HG03108 (cell line): ENCODE data around the gene KRTAP5-1.

ENCODE experiments used
- ATAC-seq: cut with Tn5 transposase; IDR thresholded peaks from one replicate; pipeline ENCODE4 v1.9.1; 2021; ENCODE audit warnings: moderate library complexity; ENCODE audit not compliant: unreplicated experiment

Gene KRTAP5-1

DNA sequence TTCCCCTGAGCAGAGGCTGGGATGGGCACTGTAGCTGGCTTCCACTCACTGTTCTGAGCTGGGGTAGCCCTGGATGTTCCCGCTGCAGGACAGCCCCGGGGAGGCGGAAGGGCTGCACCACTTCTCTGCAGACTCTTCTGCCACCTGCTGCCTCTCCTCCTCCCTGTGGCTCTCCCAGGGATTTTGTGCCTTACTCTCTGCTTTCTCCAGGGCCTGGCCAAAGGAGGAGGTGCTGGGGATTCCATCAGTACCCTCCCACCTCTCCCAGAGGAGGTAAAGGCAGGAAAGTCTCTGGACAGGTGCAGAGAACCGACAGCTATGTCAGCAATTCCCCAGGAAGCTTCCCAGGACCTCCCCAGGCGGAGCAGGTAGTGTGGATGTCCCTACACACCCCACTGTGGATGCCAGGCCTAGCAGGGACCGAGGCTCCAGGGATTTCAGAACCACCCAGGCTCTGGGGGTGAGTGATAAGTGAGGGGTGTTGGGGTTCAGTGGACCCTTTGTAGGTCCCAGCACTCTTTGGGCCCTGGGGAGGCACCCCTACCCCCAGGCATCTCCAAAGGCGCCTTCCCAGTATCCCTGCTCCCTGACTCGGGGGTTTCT, 24.3 kb downstream of the KRTAP5-1 start:
- no peak for ATAC-seq

DNA sequence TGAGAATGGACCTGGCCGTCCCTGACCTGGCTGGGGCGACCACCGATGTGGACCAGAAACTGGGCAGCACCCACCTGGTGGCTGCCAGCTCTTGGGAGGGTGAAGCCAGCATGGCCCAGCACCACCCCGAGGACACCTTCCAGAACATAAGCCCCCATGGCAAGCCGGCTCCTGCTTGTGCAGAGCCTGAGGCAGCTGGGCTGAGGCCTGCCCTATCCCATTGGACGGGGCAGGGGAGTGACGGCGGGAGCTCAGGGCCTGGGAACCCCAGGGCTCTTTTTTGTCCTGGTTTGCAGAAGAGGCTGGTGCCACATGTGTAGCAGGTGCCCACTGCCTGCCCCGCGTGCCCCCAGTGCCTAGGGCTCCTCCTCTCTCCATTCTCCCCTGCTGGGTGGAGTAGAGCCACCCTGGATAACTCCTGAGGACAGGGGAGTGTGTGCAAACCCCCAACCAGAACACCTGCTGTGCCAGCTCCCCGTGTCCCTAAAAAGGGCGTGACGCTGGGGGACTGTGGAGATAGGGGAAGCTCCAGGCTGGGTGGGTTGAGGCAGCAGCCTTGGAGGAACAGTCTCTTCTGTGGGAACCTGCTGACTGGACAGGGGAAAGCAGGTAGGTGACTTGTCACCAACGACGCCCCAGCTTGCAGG, 25.0 kb downstream of the KRTAP5-1 start:
- no peak for ATAC-seq

- ATAC-seq: no peak
Measured at GRCh38 chr11:1559111-1559951, 25.8 kb downstream of the KRTAP5-1 start.

DNA sequence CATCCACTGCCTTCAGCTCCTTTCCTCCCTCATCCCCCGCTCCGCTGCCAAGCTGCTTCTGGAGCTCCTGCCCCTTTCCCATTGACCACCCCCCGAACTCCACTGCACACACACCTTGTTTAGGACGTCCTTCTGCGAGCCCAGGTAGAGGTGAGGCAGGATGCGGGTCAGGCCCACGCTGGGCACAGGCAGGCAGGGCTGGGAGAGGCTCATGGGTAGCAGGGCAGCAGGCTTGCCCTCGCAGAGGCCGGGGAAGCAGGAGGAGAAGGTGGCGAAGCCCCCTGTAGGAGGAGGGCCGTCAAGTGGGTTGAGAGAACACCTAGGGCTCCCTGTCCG, 26.3 kb downstream of the KRTAP5-1 start:
- ATAC-seq: no peak

- ATAC-seq: no peak
Measured at GRCh38 chr11:1557904-1558774, 26.9 kb downstream of the KRTAP5-1 start.

- ATAC-seq: no peak
Measured at GRCh38 chr11:1557051-1557884, 27.8 kb downstream of the KRTAP5-1 start.

DNA sequence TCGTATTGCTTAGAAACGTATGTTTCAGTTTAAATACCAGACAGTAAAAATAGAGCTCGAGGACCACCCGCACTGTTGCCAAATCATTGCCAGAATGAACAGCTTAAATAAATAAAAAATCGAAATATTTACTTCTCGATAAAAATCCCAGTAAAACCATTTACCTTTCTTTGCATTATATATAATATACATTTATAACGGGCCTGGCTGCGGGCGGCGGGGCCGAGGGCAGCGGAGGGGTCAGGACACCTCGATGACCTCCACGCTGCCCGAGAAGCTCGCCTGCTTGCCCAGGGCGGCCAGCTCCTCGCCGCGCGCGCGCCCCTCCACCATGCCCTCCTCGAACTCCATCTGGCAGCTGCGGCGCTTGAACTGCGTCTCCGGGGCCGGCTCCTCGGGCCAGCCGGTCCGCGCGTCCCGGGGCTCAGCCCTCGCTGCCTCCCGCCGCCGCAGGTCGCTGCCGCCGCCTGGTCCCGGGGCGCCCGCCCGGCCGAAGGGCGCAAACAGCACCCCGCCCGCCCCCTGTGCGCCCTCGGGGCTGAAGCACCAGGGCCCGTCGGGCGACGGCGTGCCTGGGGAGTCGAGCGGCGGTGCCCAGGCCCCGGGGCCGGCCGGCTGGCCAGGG, 28.7 kb downstream of the KRTAP5-1 start:
- ATAC-seq: no peak

DNA sequence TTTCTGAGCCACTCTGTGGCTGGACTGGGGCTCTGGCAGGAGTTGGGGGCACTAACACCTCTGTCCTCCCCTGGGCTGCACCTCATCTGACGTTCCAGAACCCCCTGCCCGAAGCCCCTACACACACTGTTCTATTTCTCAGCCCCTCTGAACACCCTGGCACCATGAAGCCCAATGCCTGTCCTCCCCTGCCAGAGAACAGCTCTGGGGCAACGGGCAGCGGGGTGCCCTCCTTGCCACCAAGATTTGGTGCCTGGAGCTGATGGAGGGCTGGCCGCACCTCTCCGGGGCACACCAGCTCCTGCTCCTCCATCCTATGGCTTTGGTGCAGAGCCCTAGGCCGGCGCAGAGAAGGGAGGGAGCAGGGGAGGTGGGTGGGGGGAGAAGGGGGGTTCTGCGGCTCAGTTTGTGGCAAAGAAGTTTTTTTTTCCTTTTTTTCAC, 29.4 kb downstream of the KRTAP5-1 start:
- no peak for ATAC-seq

DNA sequence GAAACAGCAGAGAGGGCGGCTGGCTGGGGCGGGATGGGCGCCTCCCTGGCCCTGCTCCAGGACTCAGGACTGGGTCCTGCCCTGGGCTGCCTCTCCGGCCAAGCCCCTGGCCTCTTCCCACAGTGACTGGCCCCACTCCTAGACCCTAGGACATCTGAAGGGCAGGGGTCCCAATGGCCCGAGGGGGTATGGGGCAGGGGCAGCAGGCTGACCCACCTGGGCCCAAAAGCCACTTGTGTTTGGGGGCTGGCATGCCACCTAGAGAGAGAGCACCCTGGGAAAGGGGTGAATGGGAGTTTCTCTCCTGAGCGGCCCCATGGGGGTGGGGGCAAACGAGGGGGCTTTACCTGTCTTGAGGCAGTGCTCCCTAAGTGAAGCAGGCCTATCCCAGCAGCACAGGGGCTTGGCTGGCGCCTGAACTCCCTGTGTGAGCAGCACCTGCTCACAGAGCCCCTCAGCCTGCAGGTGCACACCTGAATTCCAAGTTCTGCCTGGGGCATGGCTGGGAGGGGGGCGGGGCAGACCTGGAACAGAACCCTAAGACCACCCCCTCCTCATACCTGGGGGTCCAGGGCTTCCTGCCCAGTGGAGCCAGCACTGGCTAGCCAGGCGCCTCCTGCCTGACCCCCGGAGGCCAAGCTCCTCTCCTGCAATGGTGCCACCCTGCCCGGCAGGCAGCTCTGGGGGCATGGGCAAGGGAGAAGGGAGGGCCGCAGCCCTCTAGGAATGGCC, 29.9 kb downstream of the KRTAP5-1 start:
- no peak for ATAC-seq

- ATAC-seq: no peak
Measured at GRCh38 chr11:1553808-1554594, 31.1 kb downstream of the KRTAP5-1 start.

DNA sequence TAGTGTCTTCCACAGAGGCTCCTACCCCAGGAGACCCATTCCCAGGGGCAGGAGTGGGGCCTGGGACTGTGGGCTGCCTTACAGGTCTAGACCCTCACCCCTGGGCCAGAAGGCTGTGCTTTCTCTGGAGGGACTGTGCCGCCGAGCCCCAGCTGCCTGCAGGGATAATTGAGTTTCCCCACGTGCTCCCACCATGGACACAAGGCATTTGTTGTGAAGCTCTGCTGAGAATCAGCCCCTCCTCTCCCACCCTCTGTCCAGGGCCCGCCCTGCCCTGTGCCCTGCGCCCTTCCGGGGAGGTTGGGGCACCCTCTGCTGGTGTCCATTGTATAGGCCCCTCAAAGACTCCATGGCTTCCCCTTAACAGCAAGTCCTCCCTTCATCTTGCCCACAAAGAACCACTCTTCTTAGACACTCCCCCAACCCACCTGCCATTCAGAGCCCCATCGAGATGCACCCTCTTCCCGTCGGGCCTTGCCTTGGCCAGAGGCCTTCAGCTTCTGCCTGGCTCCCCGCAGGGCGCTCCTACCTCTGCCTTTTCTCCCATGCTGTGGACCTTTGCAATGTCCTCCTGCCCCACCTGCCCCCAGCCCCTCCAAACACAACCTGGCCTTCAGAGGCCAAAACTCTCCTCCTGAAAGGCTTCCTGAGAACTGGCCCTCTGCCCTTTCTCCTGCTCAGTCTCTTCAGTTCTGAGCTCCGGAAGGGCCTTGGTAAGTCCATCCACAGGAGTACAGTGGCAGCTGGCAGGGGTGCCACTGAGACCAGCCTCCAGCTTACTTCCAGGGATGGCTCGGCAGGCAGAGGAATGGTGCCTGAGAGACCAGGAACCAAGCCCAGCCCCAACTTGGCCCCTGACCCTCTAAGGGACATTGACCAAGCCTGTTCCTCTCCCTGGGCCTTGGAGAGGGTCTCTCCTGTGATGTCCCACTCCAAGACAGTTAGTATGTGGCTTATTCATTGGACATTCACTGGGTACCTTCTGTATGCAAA, 35.4 kb downstream of the KRTAP5-1 start:
- ATAC-seq: no peak

DNA sequence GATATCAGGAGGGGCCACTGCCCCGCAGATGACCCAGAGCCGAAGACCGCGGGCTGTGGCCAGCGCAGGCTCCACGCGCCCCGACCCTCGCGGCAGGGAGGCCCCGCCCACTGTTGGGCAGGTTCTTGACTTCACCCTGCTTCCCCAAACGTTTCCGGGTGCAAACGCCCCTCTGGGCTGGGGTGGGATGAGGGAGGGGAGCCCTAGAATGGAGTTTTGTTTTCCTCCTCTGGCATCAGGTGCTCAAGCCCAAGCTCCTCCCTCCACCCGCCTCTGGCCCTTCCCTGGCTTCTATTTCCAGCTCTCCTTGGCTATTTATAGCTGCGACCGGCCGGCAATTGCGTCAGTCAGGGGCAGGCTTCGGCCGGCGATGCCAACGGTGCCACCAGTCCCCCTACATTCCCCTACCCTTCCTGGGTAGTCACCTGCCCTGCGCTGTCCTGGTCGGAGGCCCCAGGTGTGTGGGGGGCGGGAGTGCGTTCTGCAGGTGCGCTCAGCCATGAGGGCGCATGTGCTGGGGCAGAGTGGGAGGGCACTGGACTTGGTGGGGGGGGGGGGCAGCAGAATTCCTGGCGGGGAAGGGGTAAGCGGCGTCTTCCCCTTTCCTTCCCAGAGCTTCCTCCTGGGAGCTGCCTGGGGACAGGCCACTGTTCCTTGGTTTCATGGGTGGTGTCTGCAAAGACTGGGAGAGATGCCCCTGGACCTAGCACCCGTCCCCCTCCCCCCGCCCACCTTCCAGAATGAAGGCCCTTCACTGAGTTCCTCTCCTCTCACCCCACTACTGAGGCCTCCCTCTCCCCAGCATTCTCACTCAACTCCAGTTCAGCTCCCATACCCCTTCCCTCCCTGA, 36.6 kb downstream of the KRTAP5-1 start:
- no peak for ATAC-seq

DNA sequence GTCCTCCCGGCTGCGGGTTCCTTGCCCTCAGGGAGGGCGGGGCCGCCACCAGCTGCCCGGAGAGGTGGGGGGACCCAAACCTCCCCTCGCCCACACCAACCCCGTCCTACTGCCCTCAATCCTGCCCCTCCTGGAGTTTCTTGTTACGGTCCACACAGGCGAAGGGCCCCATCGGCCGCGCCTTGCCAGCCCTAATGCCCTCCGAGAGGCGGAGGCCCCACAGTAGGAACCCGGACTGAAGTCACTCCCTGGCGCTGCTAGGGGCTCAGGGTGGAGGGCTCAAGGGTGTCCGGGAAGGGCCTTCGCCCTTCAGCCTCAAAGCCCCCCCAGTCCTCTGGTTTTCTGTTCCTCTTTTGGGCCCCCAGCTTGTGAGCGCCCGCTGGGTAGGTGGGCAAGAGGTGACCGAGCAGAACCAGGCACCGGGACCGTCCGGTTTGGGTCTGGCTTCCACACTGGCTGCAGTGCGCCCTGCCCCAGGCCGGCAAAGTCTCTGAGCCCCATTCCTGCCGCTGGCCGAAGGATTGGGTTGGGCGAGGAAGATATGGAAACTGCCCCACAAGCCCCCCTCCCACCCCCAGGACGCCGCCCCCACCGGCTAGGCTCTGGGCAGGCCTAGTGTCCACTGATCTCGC, 37.5 kb downstream of the KRTAP5-1 start:
- no peak for ATAC-seq

DNA sequence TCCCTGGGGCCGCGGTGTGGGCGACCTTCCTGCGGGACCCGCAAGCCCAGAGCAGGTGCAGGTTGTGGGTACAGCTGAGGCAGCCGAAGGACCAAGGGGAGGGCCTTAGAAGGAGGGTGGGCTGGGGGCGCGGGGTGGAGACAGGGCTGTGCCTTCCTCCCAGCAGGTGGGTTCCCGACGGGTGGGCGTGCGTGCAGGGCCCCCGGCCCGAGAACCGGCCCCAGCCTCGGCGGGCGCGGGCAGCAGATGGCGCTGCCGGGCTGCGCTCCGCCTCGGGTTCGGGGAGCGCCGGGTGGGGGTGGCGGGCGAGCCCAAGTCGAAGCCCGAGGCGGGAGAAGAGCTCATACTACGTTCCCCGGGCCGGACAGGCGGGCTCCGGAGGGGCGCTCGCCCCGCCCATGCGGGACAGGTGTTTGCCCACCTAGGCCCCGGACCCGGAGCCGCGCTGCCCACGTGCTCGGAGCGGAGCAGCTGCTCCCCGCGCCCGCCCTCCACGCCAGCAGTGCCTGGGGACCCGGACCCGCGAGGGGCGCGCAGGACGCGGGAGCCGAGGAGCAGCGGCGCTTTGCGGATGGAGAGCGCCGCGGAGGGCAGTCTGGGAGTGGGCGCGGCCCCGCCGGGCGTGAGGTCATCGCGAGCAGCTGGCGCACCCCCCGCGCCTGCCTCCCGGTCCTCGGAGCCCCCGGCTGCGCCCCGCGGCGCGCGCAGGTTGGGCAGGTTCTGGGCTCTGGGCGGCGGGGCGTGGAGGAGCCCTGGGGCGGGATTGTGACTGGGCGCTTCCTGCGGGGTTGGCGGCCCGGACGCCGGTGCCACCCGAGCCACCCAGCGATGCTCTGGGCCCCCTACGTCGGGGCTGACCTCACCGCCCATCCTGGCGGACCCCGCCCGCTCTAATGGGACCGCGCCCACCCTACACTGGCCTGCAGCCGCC, 38.3 kb downstream of the KRTAP5-1 start:
- ATAC-seq: no peak

DNA sequence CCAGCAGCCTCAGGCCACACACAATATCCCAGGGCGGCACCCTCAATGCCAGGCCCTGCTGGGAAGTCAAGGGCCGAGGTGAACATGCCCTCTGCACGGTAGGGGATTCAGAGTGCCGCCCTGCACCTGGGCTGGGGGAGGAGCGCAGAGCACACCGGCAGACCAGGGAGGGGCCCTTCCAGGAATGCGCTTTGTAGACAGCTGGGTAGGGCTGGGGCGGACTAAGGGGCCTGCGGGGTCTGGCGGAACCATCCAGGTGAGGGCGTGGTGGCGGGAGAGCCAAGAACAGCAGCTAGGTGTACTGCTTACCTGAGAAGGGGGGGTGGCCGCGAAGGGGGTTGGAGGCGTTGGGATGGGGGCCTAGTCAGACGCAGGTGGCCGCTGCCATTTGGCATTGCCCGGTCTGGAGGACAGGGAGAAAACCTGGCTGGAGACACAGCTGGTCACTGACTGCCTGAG, 39.0 kb downstream of the KRTAP5-1 start:
- no peak for ATAC-seq
